OCI-LY7 (cell line): ENCODE data around the gene IL17REL. TPM values are rescaled to one million over a fixed set of nuclear protein-coding genes. Genes with fewer than 3 reads are reported as not detected.

ENCODE experiments used
- BruUV-seq: library from RNA; stranded (reverse); fragments of 400-500 nt; replicated peaks from 2 replicates; lab custom pipeline; 2021; lab: Mats Ljungman, UMichigan
- CTCF ChIA-PET: fragments of 300-600 bp; sonication (Branson Sonifier 250); formaldehyde crosslinking; loops from one replicate; lab custom pipeline; 2022; ENCODE audit warnings: antibody characterized with exemption; ENCODE audit not compliant: unreplicated experiment; lab: Charles Lee
- POLR2A ChIA-PET: fragments of 300-600 bp; sonication (Branson Sonifier 250); formaldehyde crosslinking; loops from one replicate; lab custom pipeline; 2022; ENCODE audit warnings: antibody characterized with exemption; lab: Charles Lee
- DNase-seq: peaks from one replicate; pipeline ENCODE4 v3.0.0-alpha.2; 2015; ENCODE audit warnings: low spot score
- H2AFZ ChIP-seq: fragments of 200-600 bp; sonication (generic), shearing (Covaris generic); 2 replicates; pipeline ENCODE4 v1.6.1; 2014; ENCODE audit warnings: mild to moderate bottlenecking, antibody characterized with exemption, low read length, moderate library complexity
- H3K27ac ChIP-seq: fragments of 200-600 bp; sonication (generic); 2 replicates; pipeline ENCODE4 v1.5.1; 2014; ENCODE audit warnings: mixed run types, low read depth, mild to moderate bottlenecking, moderate library complexity, low read length, inconsistent platforms; ENCODE audit not compliant: poor library complexity, severe bottlenecking
- H3K36me3 ChIP-seq: fragments of 200-600 bp; sonication (generic); 2 replicates; pipeline ENCODE4 v1.6.1; 2014; ENCODE audit warnings: mild to moderate bottlenecking, antibody characterized with exemption, low read length, moderate library complexity, mixed read lengths; ENCODE audit not compliant: insufficient read depth
- H3K4me1 ChIP-seq: fragments of 200-600 bp; sonication (generic); 2 replicates; pipeline ENCODE4 v1.5.1; 2014; ENCODE audit warnings: mild to moderate bottlenecking, low read length; ENCODE audit not compliant: insufficient read depth, poor library complexity, severe bottlenecking
- H3K4me2 ChIP-seq: fragments of 200-600 bp; sonication (generic); 2 replicates; pipeline ENCODE4 v1.6.1; 2014; ENCODE audit warnings: mild to moderate bottlenecking, low read length
- H3K4me3 ChIP-seq: fragments of 200-600 bp; sonication (generic); 2 replicates; pipeline ENCODE4 v1.5.1; 2014; ENCODE audit warnings: mild to moderate bottlenecking, low read depth, low read length; ENCODE audit not compliant: poor library complexity, severe bottlenecking
- H3K79me2 ChIP-seq: fragments of 200-600 bp; sonication (generic); 2 replicates; pipeline ENCODE4 v1.6.1; 2016; ENCODE audit warnings: low read depth, mild to moderate bottlenecking, low read length, moderate library complexity, mixed read lengths; ENCODE audit not compliant: insufficient read depth
- H3K9me2 ChIP-seq: fragments of 200-600 bp; sonication (generic); 2 replicates; pipeline ENCODE4 v1.6.1; 2016; ENCODE audit warnings: mild to moderate bottlenecking, low read length, mixed read lengths; ENCODE audit not compliant: insufficient read depth
- H3K9me3 ChIP-seq: fragments of 200-600 bp; sonication (generic); 2 replicates; pipeline ENCODE4 v1.6.1; 2014; ENCODE audit warnings: mild to moderate bottlenecking, mixed run types, low read length, mixed read lengths
- H4K20me1 ChIP-seq: fragments of 200-600 bp; sonication (generic); 2 replicates; pipeline ENCODE4 v1.6.1; 2014; ENCODE audit warnings: mild to moderate bottlenecking, antibody characterized with exemption, low read length, moderate library complexity, mixed read lengths; ENCODE audit not compliant: insufficient read depth
- EZH2phosphoT487 ChIP-seq: fragments of 200-600 bp; sonication (generic); IDR thresholded peaks from 2 replicates; pipeline ENCODE4 v1.6.1; 2018; ENCODE audit warnings: low read depth, borderline replicate concordance, mild to moderate bottlenecking, mixed run types, antibody characterized with exemption, low read length, moderate library complexity, mixed read lengths
- intact Hi-C: fragments of 100-400 bp; cut with micrococcal nuclease; formaldehyde crosslinking; loops from one replicate; pipeline ENCODE4 v1.10.0; 2022; ENCODE audit not compliant: unreplicated experiment
- total RNA-seq, 2 experiments: library from RNA; depleted of rRNA in 1 of 2; stranded (reverse); fragments of >200 nt in 1 of 2; shearing (Covaris generic) in 1 of 2; gene quantifications; 2 replicates each; pipeline ENCODE4 v1.2.3, GENCODE V29; 2014 to 2022
- TF ChIP-seq, protein P1 (sequence below): fragments of 200-600 bp; sonication (generic); conservative IDR thresholded peaks from 2 replicates; pipeline ENCODE4 v1.5.1; 2014; ENCODE audit warnings: mild to moderate bottlenecking, antibody characterized with exemption, low read length, moderate library complexity, mixed read lengths

Gene IL17REL
- total RNA-seq, 2 experiments from 2014 or later = 0.03 TPM; not detected in 1

DNA sequence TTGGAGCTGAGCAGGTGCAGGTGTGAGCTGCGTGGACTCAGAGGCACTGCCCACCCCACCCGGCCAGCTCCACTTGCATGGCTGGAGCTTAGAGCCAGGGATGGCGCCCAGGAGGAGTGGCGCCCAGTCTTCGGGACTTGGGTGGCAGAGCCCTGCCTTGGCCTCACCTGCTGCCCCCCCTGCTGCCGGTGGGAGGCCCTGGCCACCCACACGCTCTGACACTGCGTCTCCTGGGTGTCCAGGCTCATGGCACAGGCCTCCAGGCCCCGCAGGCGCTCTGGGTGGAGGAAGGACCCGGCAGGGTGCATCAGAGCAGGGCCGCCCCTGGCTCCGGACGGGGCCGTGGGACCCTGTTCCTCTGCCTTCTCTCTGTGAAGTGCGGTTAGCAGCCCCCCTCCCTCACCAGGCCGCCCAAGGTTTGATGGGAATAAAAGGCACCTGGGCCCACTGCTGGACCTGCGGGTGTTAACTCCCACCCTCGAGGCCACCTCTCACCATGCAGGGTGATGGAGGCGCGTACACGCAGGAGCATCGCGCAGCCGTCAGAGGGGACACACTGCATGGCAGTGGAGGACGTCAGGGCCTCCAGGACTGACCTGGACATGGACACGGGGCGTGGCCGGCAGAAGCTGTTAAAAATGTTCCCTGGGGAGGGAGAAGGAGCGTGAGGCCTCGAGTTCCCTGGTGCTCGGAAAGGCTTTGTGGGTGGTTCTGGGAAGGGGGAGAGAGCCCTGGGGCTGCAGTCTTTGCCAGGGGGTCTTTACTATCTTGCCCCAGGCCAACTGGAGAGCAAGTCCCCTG lies 11.8 kb downstream of the IL17REL start:
- DNase-seq = no peak
- Histone ChIP-seq H3K27ac (no peak overlapping the region), H3K9me3 (no peaks in the 10 kb centered on the region), H3K4me3 (no peak overlapping the region), H3K36me3 (no peaks in the 10 kb centered on the region), H2AFZ (no peak overlapping the region), H3K9me2 (no peaks in the 10 kb centered on the region), H3K4me1 (peaks cover 10% of the 10 kb centered on the region), H3K79me2 (no peaks in the 10 kb centered on the region), H4K20me1 (no peaks in the 10 kb centered on the region), H3K4me2 (no peak overlapping the region)
- POLR2A ChIA-PET = no interaction called here
- TF ChIP-seq EZH2phosphoT487 = no peak
- TF ChIP-seq, protein P1, sequence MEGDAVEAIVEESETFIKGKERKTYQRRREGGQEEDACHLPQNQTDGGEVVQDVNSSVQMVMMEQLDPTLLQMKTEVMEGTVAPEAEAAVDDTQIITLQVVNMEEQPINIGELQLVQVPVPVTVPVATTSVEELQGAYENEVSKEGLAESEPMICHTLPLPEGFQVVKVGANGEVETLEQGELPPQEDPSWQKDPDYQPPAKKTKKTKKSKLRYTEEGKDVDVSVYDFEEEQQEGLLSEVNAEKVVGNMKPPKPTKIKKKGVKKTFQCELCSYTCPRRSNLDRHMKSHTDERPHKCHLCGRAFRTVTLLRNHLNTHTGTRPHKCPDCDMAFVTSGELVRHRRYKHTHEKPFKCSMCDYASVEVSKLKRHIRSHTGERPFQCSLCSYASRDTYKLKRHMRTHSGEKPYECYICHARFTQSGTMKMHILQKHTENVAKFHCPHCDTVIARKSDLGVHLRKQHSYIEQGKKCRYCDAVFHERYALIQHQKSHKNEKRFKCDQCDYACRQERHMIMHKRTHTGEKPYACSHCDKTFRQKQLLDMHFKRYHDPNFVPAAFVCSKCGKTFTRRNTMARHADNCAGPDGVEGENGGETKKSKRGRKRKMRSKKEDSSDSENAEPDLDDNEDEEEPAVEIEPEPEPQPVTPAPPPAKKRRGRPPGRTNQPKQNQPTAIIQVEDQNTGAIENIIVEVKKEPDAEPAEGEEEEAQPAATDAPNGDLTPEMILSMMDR = no peak
- BruUV-seq = no TSS peak
- intact Hi-C loops = no loop called here
- CTCF ChIA-PET = no interaction called here

DNA sequence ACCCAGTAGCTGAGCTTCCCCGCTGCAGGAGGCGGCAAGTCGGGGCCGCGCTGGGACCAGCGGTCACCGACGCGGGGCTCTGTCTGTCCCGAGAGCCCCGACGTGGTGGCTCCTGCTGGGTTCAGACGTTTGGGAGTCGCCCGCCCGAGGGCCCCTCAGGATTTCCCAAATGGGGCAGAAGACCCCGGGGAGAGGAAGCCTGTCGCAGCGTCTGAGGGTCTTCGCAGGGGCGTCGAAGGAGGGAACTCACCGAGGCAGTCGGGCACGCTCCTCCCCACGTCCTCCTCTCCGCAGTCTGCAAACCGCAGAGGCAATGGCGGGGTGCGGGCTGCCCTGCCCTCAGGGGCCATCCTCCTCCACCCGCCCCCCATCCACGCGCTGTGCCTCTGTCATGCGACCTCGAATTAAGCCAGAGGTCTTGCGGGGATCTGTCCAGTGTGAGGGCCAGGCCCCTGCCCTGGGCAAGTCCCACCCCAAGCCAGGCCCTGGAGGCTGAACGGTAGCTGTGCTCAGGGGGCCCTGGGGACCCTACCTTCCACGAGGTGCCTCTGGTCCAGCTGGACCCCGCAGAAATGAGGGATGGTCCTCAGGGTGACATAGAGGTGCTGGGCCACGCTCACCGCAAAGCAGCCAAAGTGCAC lies 12.5 kb downstream of the IL17REL start:
- no peaks in the 10 kb centered on the region for H3K36me3 ChIP-seq
- no TSS peak for BruUV-seq
- H3K27ac ChIP-seq = no peak overlapping the region
- H3K4me3 ChIP-seq = no peak overlapping the region
- intact Hi-C loops = no loop called here
- no peak overlapping the region for H2AFZ ChIP-seq
- no peaks in the 10 kb centered on the region for H3K9me3 ChIP-seq
- H4K20me1 ChIP-seq = no peaks in the 10 kb centered on the region
- H3K79me2 ChIP-seq = no peaks in the 10 kb centered on the region
- CTCF ChIA-PET = no interaction called here
- peaks cover 10% of the 10 kb centered on the region for H3K4me1 ChIP-seq
- no peaks in the 10 kb centered on the region for H3K9me2 ChIP-seq
- DNase-seq = no peak
- POLR2A ChIA-PET = no interaction called here
- TF ChIP-seq, protein P1 = no peak
- TF ChIP-seq EZH2phosphoT487 = no peak
- no peak overlapping the region for H3K4me2 ChIP-seq
